Stomach (tissue), 4 donors: ENCODE results near the gene OR2L8.

Experiments
- CTCF ChIP-seq, 7 experiments: fragments of 450-650 bp in 4 of 7; fragments of 200-600 bp in 3 of 7; sonication (generic) in 3 of 7; IDR thresholded peaks; one replicate each; pipeline ENCODE4 v1.5.1; 2016 to 2019; ENCODE audit warnings: antibody characterized with exemption in 7 of 7, control low read depth in 2 of 7, mild to moderate bottlenecking in 1 of 7
- EP300 ChIP-seq: sonication (generic); formaldehyde crosslinking; IDR thresholded peaks from one replicate; pipeline ENCODE4 v1.6.1; 2017; ENCODE audit warnings: antibody characterized with exemption
- POLR2A ChIP-seq, 4 donors: fragments of 450-650 bp; IDR thresholded peaks; one replicate each; pipeline ENCODE4 v1.6.1; 2016; ENCODE audit warnings: antibody characterized with exemption in 4 of 4, control low read depth in 2 of 4, mild to moderate bottlenecking in 1 of 4, moderate library complexity in 1 of 4
- POLR2AphosphoS5 ChIP-seq, 3 donors: sonication (generic); formaldehyde crosslinking; IDR thresholded peaks; one replicate each; pipeline ENCODE4 v1.6.1; 2016; ENCODE audit warnings: antibody characterized with exemption in 3 of 3

- TF ChIP-seq EP300 (no peak), CTCF (IDR thresholded peaks at IDR 0.05) (no peak), POLR2A (IDR thresholded peaks at IDR 0.05) (no peak), POLR2AphosphoS5 (IDR thresholded peaks at IDR 0.05) (no peak)
Measured at GRCh38 chr1:247906504-247907047, 42.1 kb upstream of the OR2L8 start.
